HL-60 (cell line): ENCODE results near the gene RPL22L1.

Experiments used
- DNase-seq, 2 experiments: peaks; one replicate each; pipeline ENCODE4 v3.0.0-alpha.2; 2010 to 2020; ENCODE audit warnings: low read depth in 1 of 2, low spot score in 1 of 2
- H3K27ac ChIP-seq: fragments of 250-450 bp; sonication (Bioruptor Pico); replicated peaks from 2 replicates; pipeline ENCODE4 v1.5.1; 2020; ENCODE audit warnings: mild to moderate bottlenecking, moderate library complexity
- H3K27me3 ChIP-seq: fragments of 250-450 bp; sonication (Bioruptor Pico); 2 replicates; pipeline ENCODE4 v1.5.1; 2021; ENCODE audit warnings: mild to moderate bottlenecking, moderate library complexity; ENCODE audit not compliant: insufficient read depth, poor library complexity, severe bottlenecking
- H3K4me3 ChIP-seq: replicated peaks from 2 replicates; pipeline ENCODE4 v1.5.1; 2011; ENCODE audit warnings: mild to moderate bottlenecking, control low read depth, low read length; ENCODE audit not compliant: insufficient read depth
- GABPA ChIP-seq: IDR thresholded peaks from 2 replicates; pipeline ENCODE4 v1.6.1; 2012; ENCODE audit warnings: low read depth
- POLR2AphosphoS5 ChIP-seq: IDR thresholded peaks from 2 replicates; pipeline ENCODE4 v1.6.1; 2012; ENCODE audit warnings: low read depth
- SPI1 ChIP-seq: IDR thresholded peaks from 2 replicates; pipeline ENCODE4 v1.6.1; 2012; ENCODE audit warnings: low read depth, mild to moderate bottlenecking, borderline replicate concordance
- TF ChIP-seq, protein P1 (sequence below): IDR thresholded peaks from one replicate; pipeline ENCODE4 v1.5.1; 2011; ENCODE audit warnings: low read length, control low read depth, inconsistent platforms; ENCODE audit not compliant: insufficient read depth
- TF ChIP-seq, protein P2 (sequence below): IDR thresholded peaks from 2 replicates; pipeline ENCODE4 v1.6.1; 2012; ENCODE audit warnings: low read depth; ENCODE audit not compliant: insufficient replicate concordance

RPL22L1 gene

DNA sequence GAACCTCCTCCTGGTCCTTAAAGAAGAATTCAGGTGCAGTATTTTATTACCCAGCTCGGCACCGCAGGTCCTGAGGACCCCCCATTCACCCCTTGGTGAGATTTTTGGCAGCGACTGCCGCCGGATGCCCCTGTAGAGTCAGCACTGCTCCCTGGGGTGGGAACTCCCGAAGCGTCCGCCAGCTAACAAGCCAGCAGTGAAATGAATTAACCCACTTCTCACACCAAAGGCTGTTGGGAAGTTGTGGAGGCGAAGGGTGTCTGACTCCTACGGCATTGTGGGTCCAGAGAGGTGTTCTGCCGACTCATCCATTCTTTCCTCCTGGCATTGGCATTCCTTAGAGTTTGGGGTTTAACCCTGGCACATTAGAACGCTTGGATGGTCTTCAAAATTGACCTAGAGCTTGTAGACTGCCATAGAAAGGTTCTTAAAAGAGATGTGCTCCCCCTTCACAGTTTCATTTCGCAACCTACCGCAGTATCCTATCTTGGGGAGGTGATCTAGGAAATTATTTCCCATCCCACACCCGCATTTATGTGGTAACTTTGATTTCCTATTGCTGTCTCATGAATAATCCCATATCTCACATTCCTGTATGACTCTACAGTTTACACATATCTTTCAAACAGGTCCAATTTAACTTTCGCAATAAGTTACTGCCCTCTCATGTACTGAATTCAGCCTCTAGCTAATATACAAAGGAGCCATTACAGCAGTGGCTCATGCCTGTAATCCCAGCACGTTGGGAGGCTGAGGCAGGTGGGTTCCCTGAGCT is 39.3 kb upstream of the RPL22L1 start:
- Histone ChIP-seq H3K27ac (peak overlapping the region; percentile 40), H3K4me3 (no peak overlapping the region), H3K27me3 (no peaks in the 10 kb centered on the region)
- TF ChIP-seq, protein P1, sequence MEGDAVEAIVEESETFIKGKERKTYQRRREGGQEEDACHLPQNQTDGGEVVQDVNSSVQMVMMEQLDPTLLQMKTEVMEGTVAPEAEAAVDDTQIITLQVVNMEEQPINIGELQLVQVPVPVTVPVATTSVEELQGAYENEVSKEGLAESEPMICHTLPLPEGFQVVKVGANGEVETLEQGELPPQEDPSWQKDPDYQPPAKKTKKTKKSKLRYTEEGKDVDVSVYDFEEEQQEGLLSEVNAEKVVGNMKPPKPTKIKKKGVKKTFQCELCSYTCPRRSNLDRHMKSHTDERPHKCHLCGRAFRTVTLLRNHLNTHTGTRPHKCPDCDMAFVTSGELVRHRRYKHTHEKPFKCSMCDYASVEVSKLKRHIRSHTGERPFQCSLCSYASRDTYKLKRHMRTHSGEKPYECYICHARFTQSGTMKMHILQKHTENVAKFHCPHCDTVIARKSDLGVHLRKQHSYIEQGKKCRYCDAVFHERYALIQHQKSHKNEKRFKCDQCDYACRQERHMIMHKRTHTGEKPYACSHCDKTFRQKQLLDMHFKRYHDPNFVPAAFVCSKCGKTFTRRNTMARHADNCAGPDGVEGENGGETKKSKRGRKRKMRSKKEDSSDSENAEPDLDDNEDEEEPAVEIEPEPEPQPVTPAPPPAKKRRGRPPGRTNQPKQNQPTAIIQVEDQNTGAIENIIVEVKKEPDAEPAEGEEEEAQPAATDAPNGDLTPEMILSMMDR, result no peak
- TF ChIP-seq SPI1 (no peak), POLR2AphosphoS5 (no peak), GABPA (no peak)
- TF ChIP-seq, protein P2, sequence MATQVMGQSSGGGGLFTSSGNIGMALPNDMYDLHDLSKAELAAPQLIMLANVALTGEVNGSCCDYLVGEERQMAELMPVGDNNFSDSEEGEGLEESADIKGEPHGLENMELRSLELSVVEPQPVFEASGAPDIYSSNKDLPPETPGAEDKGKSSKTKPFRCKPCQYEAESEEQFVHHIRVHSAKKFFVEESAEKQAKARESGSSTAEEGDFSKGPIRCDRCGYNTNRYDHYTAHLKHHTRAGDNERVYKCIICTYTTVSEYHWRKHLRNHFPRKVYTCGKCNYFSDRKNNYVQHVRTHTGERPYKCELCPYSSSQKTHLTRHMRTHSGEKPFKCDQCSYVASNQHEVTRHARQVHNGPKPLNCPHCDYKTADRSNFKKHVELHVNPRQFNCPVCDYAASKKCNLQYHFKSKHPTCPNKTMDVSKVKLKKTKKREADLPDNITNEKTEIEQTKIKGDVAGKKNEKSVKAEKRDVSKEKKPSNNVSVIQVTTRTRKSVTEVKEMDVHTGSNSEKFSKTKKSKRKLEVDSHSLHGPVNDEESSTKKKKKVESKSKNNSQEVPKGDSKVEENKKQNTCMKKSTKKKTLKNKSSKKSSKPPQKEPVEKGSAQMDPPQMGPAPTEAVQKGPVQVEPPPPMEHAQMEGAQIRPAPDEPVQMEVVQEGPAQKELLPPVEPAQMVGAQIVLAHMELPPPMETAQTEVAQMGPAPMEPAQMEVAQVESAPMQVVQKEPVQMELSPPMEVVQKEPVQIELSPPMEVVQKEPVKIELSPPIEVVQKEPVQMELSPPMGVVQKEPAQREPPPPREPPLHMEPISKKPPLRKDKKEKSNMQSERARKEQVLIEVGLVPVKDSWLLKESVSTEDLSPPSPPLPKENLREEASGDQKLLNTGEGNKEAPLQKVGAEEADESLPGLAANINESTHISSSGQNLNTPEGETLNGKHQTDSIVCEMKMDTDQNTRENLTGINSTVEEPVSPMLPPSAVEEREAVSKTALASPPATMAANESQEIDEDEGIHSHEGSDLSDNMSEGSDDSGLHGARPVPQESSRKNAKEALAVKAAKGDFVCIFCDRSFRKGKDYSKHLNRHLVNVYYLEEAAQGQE, result no peak
- no peak for DNase-seq

DNA sequence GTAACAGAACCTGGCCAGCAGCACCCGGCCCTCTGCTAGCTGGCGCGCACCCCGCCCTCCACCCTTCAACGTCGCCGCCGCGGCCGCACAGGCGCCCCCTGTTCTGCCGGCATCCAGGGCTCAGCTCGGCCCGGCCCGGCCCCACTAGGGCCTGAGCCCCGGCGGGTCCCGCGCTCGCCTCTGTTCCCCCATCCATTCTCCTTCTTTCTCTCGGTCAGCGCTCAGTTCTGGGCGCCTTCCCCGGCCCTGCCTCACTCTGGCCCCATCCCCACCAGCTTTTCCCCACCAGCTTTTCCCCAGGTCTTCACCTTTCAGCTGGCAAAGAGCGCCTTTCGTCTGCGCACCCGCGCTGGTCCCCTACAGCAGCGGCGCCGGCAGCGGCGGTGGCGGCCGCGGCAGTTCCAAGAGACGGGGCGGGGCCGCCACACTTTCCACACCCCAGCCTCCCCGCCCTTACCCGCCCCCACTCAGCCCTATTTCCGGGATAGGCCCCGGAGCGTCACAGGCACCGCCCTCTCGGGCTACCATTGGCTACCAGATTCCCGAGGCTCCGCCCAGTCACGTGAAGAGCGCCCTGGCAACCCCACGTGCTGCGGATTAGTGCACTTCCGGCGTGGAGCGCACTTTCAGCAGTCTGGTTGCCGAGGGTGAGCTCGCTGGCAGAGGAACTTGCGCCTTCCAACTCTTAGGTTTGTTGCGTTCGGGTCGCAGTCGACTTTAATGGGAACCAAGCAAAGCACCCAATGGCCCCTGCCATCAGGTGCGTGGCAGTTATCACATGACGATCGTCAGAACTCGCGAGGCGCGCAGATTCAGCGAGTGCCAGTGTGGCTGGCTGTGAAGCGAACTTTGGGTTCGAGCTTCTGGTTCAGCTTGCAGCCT is 38.5 kb upstream of the RPL22L1 start, which contains the start of gene EIF5A2:
Gene EIF5A2 (minus strand): TSS at position 403 of the 882 bp plus-strand sequence. CDS start 831 bp downstream, outside the sequence.
- peak within 1 kb of the TSS; percentile 68 for H3K4me3 ChIP-seq
- H3K27me3 ChIP-seq, result no peaks in the 10 kb centered on the region
- TF ChIP-seq SPI1, result peak; percentile 57; the same call in 1 of the 2 replicates
- TF ChIP-seq, protein P1, result no peak
- peak; percentile 67 for TF ChIP-seq GABPA
- TF ChIP-seq, protein P2, result peak; percentile 47
- peak; percentile 74 for TF ChIP-seq POLR2AphosphoS5
- peak within 1 kb of the TSS; percentile 54 for H3K27ac ChIP-seq
- DNase-seq, result peak; percentile 95 to 99

DNA sequence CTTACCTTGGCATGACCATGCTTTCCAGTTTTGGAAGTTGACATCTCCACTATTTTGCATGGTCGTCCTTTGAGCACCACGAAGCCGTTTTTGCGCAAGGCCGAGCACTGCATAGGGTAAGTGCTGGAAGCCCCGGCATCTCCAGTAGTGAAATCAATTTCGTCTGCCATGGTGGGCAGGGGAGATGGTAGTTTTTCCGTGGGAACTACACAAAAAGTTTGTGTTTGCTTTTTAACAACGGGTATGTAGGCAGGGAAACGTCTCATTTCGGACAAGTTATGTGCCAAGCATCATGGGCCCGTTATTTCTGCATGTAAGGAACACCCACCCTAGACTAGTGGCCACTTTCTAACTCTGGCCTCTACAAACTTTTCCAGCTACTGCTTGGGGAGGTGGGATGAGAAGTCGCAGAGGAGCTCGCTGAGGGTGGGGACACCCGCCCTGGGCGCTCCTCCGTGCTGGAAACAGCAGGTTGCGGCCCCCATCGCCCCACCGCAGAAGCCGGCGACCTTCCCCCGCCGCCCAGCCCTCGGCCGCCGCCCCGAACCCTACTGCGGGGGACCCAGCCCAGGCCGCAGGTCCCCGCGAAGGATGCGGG is 37.7 kb upstream of the RPL22L1 start:
- H3K27ac ChIP-seq, result peak overlapping the region; percentile 54
- no peaks in the 10 kb centered on the region for H3K27me3 ChIP-seq
- TF ChIP-seq, protein P1, result no peak
- TF ChIP-seq POLR2AphosphoS5 (no peak), GABPA (no peak), SPI1 (no peak)
- TF ChIP-seq, protein P2, result no peak
- peak in 1 of 2 experiments; percentile 6 for DNase-seq
- H3K4me3 ChIP-seq, result peak overlapping the region; percentile 68
